ENCODE results near the gene CD52.

GRCh38 chr1:26368006-26368405 lies 50.2 kb downstream of the CD52 start:
- TF ChIP-seq CTCF (IDR thresholded peaks at IDR 0.05) (no peak), MAX (CRISPR knock-in tag; IDR thresholded peaks at IDR 0.05) (no peak), ARID4B (CRISPR knock-in tag; IDR thresholded peaks at IDR 0.05; ENCODE audit: borderline replicate concordance) (no peak), ELF4 (CRISPR knock-in tag; IDR thresholded peaks at IDR 0.05; ENCODE audit: low read depth) (no peak), GTF2I (CRISPR knock-in tag; conservative IDR thresholded peaks at IDR 0.05) (no peak), GABPB1 (CRISPR knock-in tag; IDR thresholded peaks at IDR 0.05) (no peak), CBFB (CRISPR knock-in tag; IDR thresholded peaks at IDR 0.05; ENCODE audit: low read depth) (no peak), SMAD4 (CRISPR knock-in tag; IDR thresholded peaks at IDR 0.05) (no peak), ZBTB21 (CRISPR knock-in tag; IDR thresholded peaks at IDR 0.05; ENCODE audit: borderline replicate concordance) (no peak), MYBL2 (CRISPR knock-in tag; IDR thresholded peaks at IDR 0.05) (no peak), PRDM15 (CRISPR knock-in tag; IDR thresholded peaks at IDR 0.05) (no peak), PRRX2 (CRISPR knock-in tag; IDR thresholded peaks at IDR 0.05) (no peak), USF2 (CRISPR knock-in tag; IDR thresholded peaks at IDR 0.05) (no peak), RORB (CRISPR knock-in tag; IDR thresholded peaks at IDR 0.05) (no peak)

All from WTC11 (cell line).